MM.1S (cell line): ENCODE data around the gene TBC1D14.

ENCODE experiments used
- DNase-seq: peaks from one replicate; pipeline ENCODE4 v3.0.0-alpha.2; 2015
- H2AFZ ChIP-seq: fragments of 300-600 bp; sonication (generic); 2 replicates; pipeline ENCODE4 v1.6.0; 2016; ENCODE audit warnings: antibody characterized with exemption, low read length
- H3F3A ChIP-seq: fragments of 300-600 bp; sonication (generic); 2 replicates; pipeline ENCODE4 v1.6.1; 2016; ENCODE audit warnings: mild to moderate bottlenecking, antibody characterized with exemption, low read length, moderate library complexity, mixed read lengths; ENCODE audit not compliant: insufficient read depth
- H3K27ac ChIP-seq: fragments of 300-600 bp; sonication (generic); 2 replicates; pipeline ENCODE4 v1.5.1; 2016; ENCODE audit warnings: mild to moderate bottlenecking, low read length
- H3K27me3 ChIP-seq: fragments of 300-600 bp; sonication (generic); replicated peaks from 2 replicates; pipeline ENCODE4 v1.6.0; 2016; ENCODE audit warnings: low read length; ENCODE audit not compliant: insufficient read depth
- H3K36me3 ChIP-seq: fragments of 300-600 bp; sonication (generic); replicated peaks from 2 replicates; pipeline ENCODE4 v1.6.1; 2016; ENCODE audit warnings: mild to moderate bottlenecking, low read length, mixed read lengths; ENCODE audit not compliant: insufficient read depth
- H3K4me1 ChIP-seq: fragments of 300-600 bp; sonication (generic); 2 replicates; pipeline ENCODE4 v1.6.1; 2016; ENCODE audit warnings: low read length, mixed read lengths
- H3K4me2 ChIP-seq: fragments of 300-600 bp; sonication (generic); 2 replicates; pipeline ENCODE4 v1.6.0; 2016; ENCODE audit warnings: low read depth, low read length
- H3K4me3 ChIP-seq: fragments of 300-600 bp; sonication (generic); 2 replicates; pipeline ENCODE4 v1.5.1; 2016; ENCODE audit warnings: low read length, mixed read lengths
- H3K79me2 ChIP-seq: fragments of 300-600 bp; sonication (generic); 2 replicates; pipeline ENCODE4 v1.6.1; 2016; ENCODE audit warnings: mixed run types, low read length, mixed read lengths
- H3K9ac ChIP-seq: fragments of 300-600 bp; sonication (generic); 2 replicates; pipeline ENCODE4 v1.6.1; 2016; ENCODE audit warnings: low read length, mixed read lengths
- H3K9me2 ChIP-seq: fragments of 300-600 bp; sonication (generic); replicated peaks from 2 replicates; pipeline ENCODE4 v1.6.1; 2016; ENCODE audit warnings: mild to moderate bottlenecking, low read length, mixed read lengths; ENCODE audit not compliant: insufficient read depth
- H3K9me3 ChIP-seq: fragments of 300-600 bp; sonication (generic); replicated peaks from 2 replicates; pipeline ENCODE4 v1.6.1; 2016; ENCODE audit warnings: mild to moderate bottlenecking, low read length, mixed read lengths; ENCODE audit not compliant: insufficient read depth
- H4K20me1 ChIP-seq: fragments of 300-600 bp; sonication (generic); 2 replicates; pipeline ENCODE4 v1.6.1; 2016; ENCODE audit warnings: mild to moderate bottlenecking, low read length, moderate library complexity, mixed read lengths; ENCODE audit not compliant: insufficient read depth
- EZH2 ChIP-seq: fragments of 300-600 bp; sonication (generic); optimal IDR thresholded peaks from 2 replicates; pipeline ENCODE3; 2017; ENCODE audit warnings: low read depth, mild to moderate bottlenecking, antibody characterized with exemption, low read length, mixed read lengths
- EZH2phosphoT487 ChIP-seq: fragments of 300-600 bp; sonication (generic); IDR thresholded peaks from 2 replicates; pipeline ENCODE4 v1.6.1; 2018; ENCODE audit warnings: antibody characterized with exemption, low read length
- TF ChIP-seq, protein P1 (sequence below): fragments of 300-600 bp; sonication (generic); IDR thresholded peaks from 2 replicates; pipeline ENCODE4 v1.5.1; 2016; ENCODE audit warnings: antibody characterized with exemption, low read length, mixed read lengths

Gene TBC1D14

DNA sequence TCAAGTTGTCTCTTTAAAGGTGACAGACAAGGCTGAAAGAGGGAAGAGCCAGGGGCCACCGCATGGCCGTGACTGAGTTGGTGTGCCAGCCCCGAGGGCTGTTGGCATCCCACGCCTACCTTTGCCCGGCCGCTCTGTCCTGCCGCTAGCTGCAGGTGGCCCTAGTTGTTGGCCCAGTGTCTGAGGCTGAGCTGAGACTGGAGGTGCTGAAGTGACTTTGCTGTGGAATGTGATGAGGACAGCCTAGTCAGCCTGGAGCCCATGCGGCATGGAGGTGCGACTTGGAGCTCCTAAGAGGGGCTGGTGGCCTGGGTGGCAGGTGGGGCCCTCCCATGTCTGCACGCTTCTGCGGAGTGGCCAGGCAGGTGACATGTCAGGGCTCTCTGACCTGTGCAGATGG lies 140.1 kb downstream of the TBC1D14 start:
- Histone ChIP-seq H3K9ac (no peak overlapping the region), H3K27me3 (no peaks in the 10 kb centered on the region), H3K27ac (no peak overlapping the region), H4K20me1 (no peaks in the 10 kb centered on the region), H3K9me3 (no peaks in the 10 kb centered on the region), H3K4me3 (no peak overlapping the region), H3K4me2 (no peak overlapping the region), H2AFZ (no peak overlapping the region), H3F3A (no peaks in the 10 kb centered on the region), H3K9me2 (no peaks in the 10 kb centered on the region), H3K79me2 (peaks cover 76% of the 10 kb centered on the region), H3K36me3 (no peaks in the 10 kb centered on the region; the same call in 1 of the 2 replicates), H3K4me1 (no peaks in the 10 kb centered on the region)
- no peak for DNase-seq
- TF ChIP-seq EZH2phosphoT487 (no peak), EZH2 (no peak)
- TF ChIP-seq, protein P1, sequence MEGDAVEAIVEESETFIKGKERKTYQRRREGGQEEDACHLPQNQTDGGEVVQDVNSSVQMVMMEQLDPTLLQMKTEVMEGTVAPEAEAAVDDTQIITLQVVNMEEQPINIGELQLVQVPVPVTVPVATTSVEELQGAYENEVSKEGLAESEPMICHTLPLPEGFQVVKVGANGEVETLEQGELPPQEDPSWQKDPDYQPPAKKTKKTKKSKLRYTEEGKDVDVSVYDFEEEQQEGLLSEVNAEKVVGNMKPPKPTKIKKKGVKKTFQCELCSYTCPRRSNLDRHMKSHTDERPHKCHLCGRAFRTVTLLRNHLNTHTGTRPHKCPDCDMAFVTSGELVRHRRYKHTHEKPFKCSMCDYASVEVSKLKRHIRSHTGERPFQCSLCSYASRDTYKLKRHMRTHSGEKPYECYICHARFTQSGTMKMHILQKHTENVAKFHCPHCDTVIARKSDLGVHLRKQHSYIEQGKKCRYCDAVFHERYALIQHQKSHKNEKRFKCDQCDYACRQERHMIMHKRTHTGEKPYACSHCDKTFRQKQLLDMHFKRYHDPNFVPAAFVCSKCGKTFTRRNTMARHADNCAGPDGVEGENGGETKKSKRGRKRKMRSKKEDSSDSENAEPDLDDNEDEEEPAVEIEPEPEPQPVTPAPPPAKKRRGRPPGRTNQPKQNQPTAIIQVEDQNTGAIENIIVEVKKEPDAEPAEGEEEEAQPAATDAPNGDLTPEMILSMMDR, result no peak

DNA sequence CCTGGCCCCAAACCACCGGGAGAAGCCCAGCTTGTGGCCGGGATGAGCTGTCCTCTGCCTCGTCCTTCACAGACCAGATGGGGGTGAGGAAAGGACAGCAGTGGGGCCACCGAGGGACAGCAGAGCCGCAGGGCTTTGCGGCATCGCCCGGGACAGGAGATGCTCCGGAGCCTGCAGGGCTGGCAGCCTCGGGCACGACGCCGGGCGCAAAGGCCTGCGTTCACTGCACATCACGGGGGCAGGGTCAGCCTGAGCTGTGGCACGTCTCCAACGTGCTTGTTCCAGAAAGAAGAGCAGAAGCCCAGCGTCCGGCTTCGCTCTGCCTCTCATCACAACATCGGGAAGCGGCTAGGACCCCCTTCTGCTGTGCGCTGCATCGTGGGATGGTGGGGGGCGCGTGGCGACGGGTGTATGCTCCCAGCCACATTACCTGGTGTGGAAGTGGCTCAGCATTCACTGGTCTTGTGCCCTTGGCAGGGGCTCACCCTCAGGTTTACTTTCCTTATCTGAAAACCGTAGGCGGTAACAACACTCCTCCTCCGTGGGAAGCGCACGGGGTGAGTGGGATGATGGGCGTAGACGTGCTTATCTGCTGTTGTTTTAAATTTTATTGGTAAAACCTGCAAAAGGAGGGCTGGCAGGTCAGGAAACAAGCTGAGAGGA lies 141.0 kb downstream of the TBC1D14 start:
- peaks cover 67% of the 10 kb centered on the region for H3K79me2 ChIP-seq

DNA sequence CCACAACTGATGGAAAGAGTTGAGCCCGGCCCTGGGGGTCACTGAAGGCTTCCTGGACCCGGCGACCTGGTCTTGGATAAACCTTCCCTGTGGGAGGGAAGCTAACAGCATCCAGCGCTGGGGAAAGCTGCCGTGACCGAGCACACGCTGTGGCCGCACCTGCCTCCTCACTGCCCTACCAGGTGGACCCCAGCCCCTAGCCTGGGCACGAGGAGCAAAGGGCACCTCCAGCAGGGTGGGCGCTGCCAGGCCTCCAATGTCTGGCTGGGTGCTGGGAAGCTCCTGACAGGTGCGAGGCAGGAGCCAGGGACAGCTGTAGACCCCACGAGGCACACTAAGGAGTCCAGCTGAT lies 141.5 kb downstream of the TBC1D14 start:
- H3K27ac ChIP-seq, result no peak overlapping the region
- no peaks in the 10 kb centered on the region for H3K4me1 ChIP-seq
- TF ChIP-seq EZH2phosphoT487 (no peak), EZH2 (no peak)
- TF ChIP-seq, protein P1, result no peak
- H3F3A ChIP-seq, result no peaks in the 10 kb centered on the region
- no peaks in the 10 kb centered on the region for H3K9me2 ChIP-seq
- DNase-seq, result no peak
- H3K4me2 ChIP-seq, result no peak overlapping the region
- no peaks in the 10 kb centered on the region for H4K20me1 ChIP-seq
- H3K27me3 ChIP-seq, result no peaks in the 10 kb centered on the region
- H3K4me3 ChIP-seq, result no peak overlapping the region
- peaks cover 4% of the 10 kb centered on the region for H3K36me3 ChIP-seq
- H2AFZ ChIP-seq, result no peak overlapping the region
- H3K9ac ChIP-seq, result no peak overlapping the region
- H3K9me3 ChIP-seq, result no peaks in the 10 kb centered on the region
- H3K79me2 ChIP-seq, result peaks cover 65% of the 10 kb centered on the region

More for the DNA sequence above, 141.0 kb downstream of the TBC1D14 start:
- TF ChIP-seq EZH2phosphoT487, result no peak
- TF ChIP-seq EZH2, result no peak
- TF ChIP-seq, protein P1, result no peak
- no peak overlapping the region for H3K4me3 ChIP-seq
- no peak overlapping the region for H3K9ac ChIP-seq
- H3K4me2 ChIP-seq, result no peak overlapping the region
- H3K9me2 ChIP-seq, result no peaks in the 10 kb centered on the region
- H3K9me3 ChIP-seq, result no peaks in the 10 kb centered on the region
- no peaks in the 10 kb centered on the region for H3K4me1 ChIP-seq
- DNase-seq, result no peak
- no peak overlapping the region for H2AFZ ChIP-seq
- H3K27me3 ChIP-seq, result no peaks in the 10 kb centered on the region
- no peaks in the 10 kb centered on the region for H3F3A ChIP-seq
- no peaks in the 10 kb centered on the region for H4K20me1 ChIP-seq
- no peak overlapping the region for H3K27ac ChIP-seq
- H3K36me3 ChIP-seq, result peaks cover 4% of the 10 kb centered on the region
